HL-60/S4 (cell line): ENCODE measurements around the gene NOS1.
"Not testable (repeated sequence)": the region's sequence is repeated elsewhere in the genome, so short reads cannot be mapped to it uniquely, and the experiment has no call there.

ENCODE experiments used
- in situ Hi-C: fragments of 300-500 bp; cut with MboI; formaldehyde crosslinking; loops from 2 replicates; pipeline ENCODE4 v1.14.3; 2022; ENCODE audit warnings: low sequenced_read_pairs

The NOS1 gene

DNA sequence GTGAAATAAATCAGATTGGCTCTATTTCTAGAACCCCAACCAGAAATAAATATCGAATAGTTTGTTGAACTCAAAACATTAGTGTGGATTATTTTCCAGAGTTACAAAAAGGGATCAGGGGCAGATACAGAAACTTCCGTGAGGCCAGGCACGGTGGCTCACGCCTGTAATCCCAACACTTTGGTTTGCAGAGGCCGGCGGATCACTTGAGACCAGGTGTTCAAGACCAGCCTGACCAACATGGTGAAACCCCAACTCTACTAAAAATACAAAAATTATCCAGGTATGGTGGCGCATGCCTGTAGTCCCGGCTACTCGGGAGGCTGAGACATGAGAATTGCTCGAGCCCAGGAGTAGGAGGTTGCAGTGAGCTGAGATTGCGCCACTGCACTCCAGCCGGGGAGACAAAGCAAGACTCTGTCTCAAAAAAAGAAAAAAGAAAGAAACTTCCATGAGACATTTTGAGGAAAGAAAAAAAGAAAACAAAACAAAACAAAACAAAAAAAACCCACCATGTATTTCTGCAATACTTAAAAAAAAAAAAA lies 173.2 kb downstream of the NOS1 start:
- in situ Hi-C loops: no loop called here

GRCh38 chr12:117187421-117187820 lies 174.0 kb downstream of the NOS1 start:
- in situ Hi-C loops: no loop called here

GRCh38 chr12:117182866-117183265 lies 178.6 kb downstream of the NOS1 start:
- in situ Hi-C loops: no loop called here

- in situ Hi-C loops: not testable (repeated sequence)
Measured at GRCh38 chr12:117181468-117181843, 180.0 kb downstream of the NOS1 start.

- in situ Hi-C loops: no loop called here
Measured at GRCh38 chr12:117180758-117181467, 180.5 kb downstream of the NOS1 start.

GRCh38 chr12:117178745-117179144 lies 182.7 kb downstream of the NOS1 start:
- in situ Hi-C loops: no loop called here

DNA sequence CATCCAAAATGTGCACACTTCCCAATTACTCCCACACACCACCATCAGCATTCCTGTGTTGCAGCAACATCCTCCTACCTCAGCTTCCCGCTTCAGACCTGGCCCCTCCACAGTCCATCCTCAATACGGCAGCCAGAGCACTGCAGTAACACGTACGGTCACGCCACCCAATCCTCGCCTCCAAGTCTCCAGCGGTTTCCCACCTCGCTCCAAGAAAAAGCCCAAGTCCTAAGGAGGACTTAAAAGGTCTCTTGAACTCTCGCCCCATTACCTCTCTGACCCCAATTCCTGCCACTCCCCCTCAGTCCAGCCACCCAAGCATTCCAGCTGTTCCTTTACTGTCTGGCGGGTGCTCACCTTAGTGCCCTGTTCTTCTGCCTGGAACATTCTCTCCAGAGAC lies 183.1 kb downstream of the NOS1 start:
- in situ Hi-C loops: no loop called here

GRCh38 chr12:117172168-117172567 lies 189.3 kb downstream of the NOS1 start:
- in situ Hi-C loops: no loop called here

- in situ Hi-C loops: no loop called here
Measured at GRCh38 chr12:117171499-117172162, 189.8 kb downstream of the NOS1 start.

GRCh38 chr12:117169548-117169947 lies 191.9 kb downstream of the NOS1 start:
- in situ Hi-C loops: no loop called here

DNA sequence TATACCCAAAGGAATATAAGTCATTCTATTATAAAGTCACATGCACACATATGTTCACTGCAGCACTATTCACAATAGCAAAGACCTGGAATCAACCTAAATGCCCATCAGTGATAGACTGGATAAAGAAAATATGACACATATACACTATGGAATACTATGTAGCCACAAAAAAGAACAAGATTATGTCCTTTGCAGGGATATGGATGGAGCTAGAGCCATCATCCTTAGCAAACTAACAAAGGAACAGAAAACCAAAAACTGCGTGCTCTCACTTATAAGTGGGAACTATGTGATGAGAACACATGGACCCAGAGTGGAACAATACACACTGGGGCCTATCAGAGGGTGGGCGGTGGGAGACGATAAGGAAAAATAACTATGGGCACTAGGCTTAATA lies 192.4 kb downstream of the NOS1 start:
- in situ Hi-C loops: no loop called here

DNA sequence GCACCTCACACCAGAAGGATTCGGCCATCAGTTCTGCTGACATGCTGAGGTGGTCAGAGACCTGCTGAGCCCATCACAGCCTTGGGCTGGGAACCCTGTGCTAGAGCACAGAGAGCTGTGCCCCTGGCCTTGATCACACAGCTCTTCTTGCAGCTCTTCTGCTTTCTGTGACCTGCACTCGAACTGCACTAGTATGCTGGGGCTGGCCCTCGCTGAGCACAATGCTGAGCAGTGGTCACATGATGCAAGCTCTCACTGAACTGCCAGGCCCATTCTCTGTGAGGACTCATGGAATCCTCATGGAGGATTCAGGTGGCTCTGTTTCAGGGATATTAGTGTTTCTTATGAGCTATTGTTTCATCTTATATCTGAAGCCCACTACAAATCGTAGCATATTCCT lies 193.7 kb downstream of the NOS1 start:
- in situ Hi-C loops: no loop called here

- in situ Hi-C loops: no loop called here
Measured at GRCh38 chr12:117166107-117166506, 195.3 kb downstream of the NOS1 start.

GRCh38 chr12:117165342-117165741 lies 196.1 kb downstream of the NOS1 start:
- in situ Hi-C loops: no loop called here

DNA sequence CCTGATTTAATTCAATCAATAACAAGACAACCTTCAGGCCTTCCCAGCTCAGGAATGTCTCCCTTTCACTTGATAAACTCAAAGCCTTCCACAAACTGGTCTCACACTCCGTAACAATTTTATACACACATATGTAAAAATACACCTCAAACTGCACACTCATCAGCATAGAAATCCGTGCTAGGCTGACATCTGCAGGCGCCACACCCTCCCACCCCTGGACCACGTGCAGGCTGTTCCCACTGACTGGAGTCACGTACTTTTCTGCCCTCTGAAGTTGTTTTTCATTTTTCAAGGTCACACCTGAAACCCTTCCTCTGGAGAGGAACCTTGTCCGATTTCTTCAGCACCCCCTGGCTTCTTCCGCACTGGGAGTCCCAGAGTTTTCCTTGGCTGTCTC lies 198.8 kb downstream of the NOS1 start:
- in situ Hi-C loops: no loop called here

- in situ Hi-C loops: no loop called here
Measured at GRCh38 chr12:117162167-117162539, 199.3 kb downstream of the NOS1 start.

- in situ Hi-C loops: no loop called here
Measured at GRCh38 chr12:117161460-117162166, 199.8 kb downstream of the NOS1 start.

- in situ Hi-C loops: no loop called here
Measured at GRCh38 chr12:117159674-117160073, 201.8 kb downstream of the NOS1 start.

DNA sequence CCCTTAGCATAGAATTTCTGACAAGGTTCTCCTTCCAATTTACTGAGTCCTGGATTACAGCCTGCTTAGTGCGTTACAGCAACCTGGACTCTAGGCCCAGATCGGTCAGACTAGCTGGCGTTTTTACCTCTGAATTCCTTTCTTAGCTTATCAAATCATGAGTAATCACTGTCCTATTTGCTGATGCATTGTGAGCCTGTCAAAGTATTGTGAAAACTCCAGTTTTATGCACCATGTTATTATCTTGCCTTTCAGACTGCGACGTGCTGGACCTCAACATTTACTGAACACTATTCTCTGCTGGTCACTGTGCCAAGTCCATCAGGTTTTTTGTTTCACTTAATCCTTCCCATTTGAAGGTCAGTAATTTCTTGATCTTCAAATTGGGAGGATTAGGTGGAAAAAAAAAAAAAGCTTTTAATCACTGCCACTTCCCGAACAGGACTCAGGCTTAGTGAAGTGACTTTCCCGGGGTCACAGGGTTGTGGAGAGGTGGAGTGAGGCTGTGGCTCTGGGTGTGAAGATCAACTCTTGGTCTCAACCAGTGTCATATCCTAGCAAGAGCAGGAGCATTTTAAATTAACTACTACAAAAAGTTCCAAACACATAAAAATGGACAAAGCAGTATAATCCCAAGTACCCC lies 202.4 kb downstream of the NOS1 start:
- in situ Hi-C loops: no loop called here
